WTC11 (cell line): Measurements from ENCODE around the gene CSRNP3. TPM values are rescaled to one million over a fixed set of nuclear protein-coding genes. Genes with fewer than 3 reads are reported as not detected.

Experiments used
- ATAC-seq: fragments of 200-7000 bp; cut with Tn5 transposase; 2 replicates; pipeline ENCODE4 v1.10.0; 2021; ENCODE audit warnings: mild to moderate bottlenecking, moderate library complexity
- CTCF ChIA-PET: fragments of 300-600 bp; sonication (Branson Sonifier 250); formaldehyde crosslinking; loops from one replicate; lab custom pipeline; 2021; ENCODE audit warnings: antibody characterized with exemption; lab: Charles Lee
- POLR2A ChIA-PET: fragments of 350-600 bp; sonication (Branson Sonifier 250); formaldehyde crosslinking; loops from one replicate; lab custom pipeline; 2021; ENCODE audit warnings: antibody characterized with exemption; lab: Charles Lee
- DNase-seq: peaks from one replicate; pipeline ENCODE4 v3.0.0; 2021; ENCODE audit warnings: low spot score
- H3K27ac Mint-ChIP-seq: 2 replicates; pipeline ENCODE4 v1.8.0; 2021; ENCODE audit warnings: mixed read lengths
- H3K27me3 Mint-ChIP-seq: 2 replicates; pipeline ENCODE4 v1.8.0; 2021; ENCODE audit warnings: low read depth, mild to moderate bottlenecking, moderate library complexity, mixed read lengths
- H3K36me3 Mint-ChIP-seq: 2 replicates; pipeline ENCODE4 v1.8.0; 2021; ENCODE audit warnings: mixed read lengths
- H3K4me1 Mint-ChIP-seq: 2 replicates; pipeline ENCODE4 v1.8.0; 2022; ENCODE audit warnings: mixed read lengths
- H3K4me3 Mint-ChIP-seq: 2 replicates; pipeline ENCODE4 v1.8.0; 2021; ENCODE audit warnings: mild to moderate bottlenecking, moderate library complexity, mixed read lengths
- H3K9me3 Mint-ChIP-seq: 2 replicates; pipeline ENCODE4 v1.8.0; 2021; ENCODE audit warnings: mixed read lengths
- CREB1 ChIP-seq: sonication (generic); formaldehyde crosslinking; IDR thresholded peaks from 2 replicates; pipeline ENCODE4 v1.8.0; 2023; ENCODE audit warnings: mild to moderate bottlenecking, missing genetic modification reagents
- CREM ChIP-seq: sonication (generic); formaldehyde crosslinking; IDR thresholded peaks from 2 replicates; pipeline ENCODE4 v1.8.1; 2022; ENCODE audit warnings: mild to moderate bottlenecking, missing genetic modification reagents, moderate library complexity
- HMGA2 ChIP-seq: fragments of 250-450 bp; sonication (Bioruptor Pico); IDR thresholded peaks from 2 replicates; pipeline ENCODE4 v1.4.0; 2021; ENCODE audit warnings: mild to moderate bottlenecking, moderate library complexity
- JAZF1 ChIP-seq: fragments of 250-450 bp; sonication (Bioruptor Pico); IDR thresholded peaks from 2 replicates; pipeline ENCODE4 v1.9.0; 2021; ENCODE audit warnings: moderate library complexity, mild to moderate bottlenecking, inconsistent platforms
- NR1H2 ChIP-seq: sonication (generic); formaldehyde crosslinking; IDR thresholded peaks from 2 replicates; pipeline ENCODE4 v1.9.0; 2021; ENCODE audit warnings: mild to moderate bottlenecking, moderate library complexity, missing genetic modification reagents
- NR2C2 ChIP-seq: sonication (generic); formaldehyde crosslinking; IDR thresholded peaks from 2 replicates; pipeline ENCODE4 v1.8.0; 2022; ENCODE audit warnings: mild to moderate bottlenecking, missing genetic modification reagents
- NR3C1 ChIP-seq: sonication (generic); formaldehyde crosslinking; conservative IDR thresholded peaks from 2 replicates; pipeline ENCODE4 v1.8.1; 2023; ENCODE audit warnings: low read depth, mild to moderate bottlenecking, missing genetic modification reagents
- RORB ChIP-seq: fragments of 250-450 bp; sonication (Bioruptor Pico); IDR thresholded peaks from 2 replicates; pipeline ENCODE4 v1.9.0; 2021; ENCODE audit warnings: mild to moderate bottlenecking
- TP53 ChIP-seq: sonication (generic); formaldehyde crosslinking; IDR thresholded peaks from 2 replicates; pipeline ENCODE4 v1.8.1; 2023; ENCODE audit warnings: mild to moderate bottlenecking, missing genetic modification reagents
- ZBTB21 ChIP-seq: sonication (generic); formaldehyde crosslinking; IDR thresholded peaks from 2 replicates; pipeline ENCODE4 v1.8.1; 2023; ENCODE audit warnings: mild to moderate bottlenecking, missing genetic modification reagents, borderline replicate concordance
- ZNF219 ChIP-seq: sonication (generic); formaldehyde crosslinking; IDR thresholded peaks from 2 replicates; pipeline ENCODE4 v1.8.0; 2023; ENCODE audit warnings: missing genetic modification reagents, mild to moderate bottlenecking, borderline replicate concordance
- total RNA-seq: library from RNA; stranded (reverse); gene quantifications from 3 replicates; pipeline ENCODE4 v1.2.3, GENCODE V29; 2021
- TF ChIP-seq, protein P1 (sequence below): sonication (generic); formaldehyde crosslinking; IDR thresholded peaks from 2 replicates; pipeline ENCODE4 v1.8.1; 2023; ENCODE audit warnings: mild to moderate bottlenecking, missing genetic modification reagents
- TF ChIP-seq, protein P2 (sequence below): fragments of 250-450 bp; sonication (Bioruptor Pico); IDR thresholded peaks from 2 replicates; pipeline ENCODE4 v2.1.2; 2022; ENCODE audit warnings: mild to moderate bottlenecking, moderate library complexity
- TF ChIP-seq, protein P3 (sequence below): sonication (generic); formaldehyde crosslinking; IDR thresholded peaks from 2 replicates; pipeline ENCODE4 v1.8.1; 2022; ENCODE audit warnings: missing genetic modification reagents, borderline replicate concordance
- TF ChIP-seq, protein P4 (sequence below): sonication (generic); formaldehyde crosslinking; IDR thresholded peaks from 2 replicates; pipeline ENCODE4 v1.8.1; 2023; ENCODE audit warnings: mild to moderate bottlenecking, missing genetic modification reagents, moderate library complexity
- TF ChIP-seq, protein P5 (sequence below): fragments of 250-450 bp; sonication (Bioruptor Pico); IDR thresholded peaks from 2 replicates; pipeline ENCODE4 v1.9.0; 2021; ENCODE audit warnings: mild to moderate bottlenecking
- TF ChIP-seq, protein P6 (sequence below): fragments of 200-600 bp; IDR thresholded peaks from 2 replicates; pipeline ENCODE4 v1.8.0; 2022; ENCODE audit warnings: antibody characterized with exemption
- TF ChIP-seq, protein P7 (sequence below): sonication (generic); formaldehyde crosslinking; IDR thresholded peaks from 2 replicates; pipeline ENCODE4 v1.8.0; 2022; ENCODE audit warnings: mild to moderate bottlenecking, missing genetic modification reagents
- TF ChIP-seq, protein P8 (sequence below): sonication (generic); formaldehyde crosslinking; IDR thresholded peaks from 2 replicates; pipeline ENCODE4 v1.8.0; 2023; ENCODE audit warnings: missing genetic modification reagents, mild to moderate bottlenecking, borderline replicate concordance
- TF ChIP-seq, protein P9 (sequence below): fragments of 250-450 bp; sonication (Bioruptor Pico); conservative IDR thresholded peaks from 2 replicates; pipeline ENCODE4 v1.9.0; 2021; ENCODE audit warnings: mild to moderate bottlenecking

CSRNP3 gene
- total RNA-seq, 1 experiment from 2014 or later = 7.3 TPM

DNA sequence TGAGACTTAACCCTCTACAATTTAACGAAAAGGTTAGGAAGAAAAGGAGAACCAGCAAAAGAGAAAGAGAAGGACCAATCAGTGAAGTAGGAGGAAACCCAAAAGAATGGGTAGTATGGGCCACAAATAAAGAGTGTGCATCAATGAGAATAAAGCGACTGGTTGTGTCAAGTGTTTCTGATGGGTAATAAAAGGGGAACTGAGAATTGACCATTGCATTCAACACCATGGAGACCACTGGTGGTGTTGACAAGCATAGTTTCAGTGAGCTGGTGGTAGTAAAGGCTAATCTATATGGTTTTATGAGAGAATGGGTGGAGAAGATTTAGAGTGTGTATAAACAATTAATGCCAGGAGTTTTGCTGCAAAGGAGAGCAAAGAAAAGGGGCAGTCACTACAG is 75.4 kb downstream of the CSRNP3 start (continued):
- TF ChIP-seq, protein P1, sequence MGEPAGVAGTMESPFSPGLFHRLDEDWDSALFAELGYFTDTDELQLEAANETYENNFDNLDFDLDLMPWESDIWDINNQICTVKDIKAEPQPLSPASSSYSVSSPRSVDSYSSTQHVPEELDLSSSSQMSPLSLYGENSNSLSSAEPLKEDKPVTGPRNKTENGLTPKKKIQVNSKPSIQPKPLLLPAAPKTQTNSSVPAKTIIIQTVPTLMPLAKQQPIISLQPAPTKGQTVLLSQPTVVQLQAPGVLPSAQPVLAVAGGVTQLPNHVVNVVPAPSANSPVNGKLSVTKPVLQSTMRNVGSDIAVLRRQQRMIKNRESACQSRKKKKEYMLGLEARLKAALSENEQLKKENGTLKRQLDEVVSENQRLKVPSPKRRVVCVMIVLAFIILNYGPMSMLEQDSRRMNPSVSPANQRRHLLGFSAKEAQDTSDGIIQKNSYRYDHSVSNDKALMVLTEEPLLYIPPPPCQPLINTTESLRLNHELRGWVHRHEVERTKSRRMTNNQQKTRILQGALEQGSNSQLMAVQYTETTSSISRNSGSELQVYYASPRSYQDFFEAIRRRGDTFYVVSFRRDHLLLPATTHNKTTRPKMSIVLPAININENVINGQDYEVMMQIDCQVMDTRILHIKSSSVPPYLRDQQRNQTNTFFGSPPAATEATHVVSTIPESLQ = no peak
- TF ChIP-seq NR1H2 (CRISPR knock-in tag) (no peak), HMGA2 (CRISPR knock-in tag) (no peak), ZBTB21 (no peak)
- TF ChIP-seq, protein P2, sequence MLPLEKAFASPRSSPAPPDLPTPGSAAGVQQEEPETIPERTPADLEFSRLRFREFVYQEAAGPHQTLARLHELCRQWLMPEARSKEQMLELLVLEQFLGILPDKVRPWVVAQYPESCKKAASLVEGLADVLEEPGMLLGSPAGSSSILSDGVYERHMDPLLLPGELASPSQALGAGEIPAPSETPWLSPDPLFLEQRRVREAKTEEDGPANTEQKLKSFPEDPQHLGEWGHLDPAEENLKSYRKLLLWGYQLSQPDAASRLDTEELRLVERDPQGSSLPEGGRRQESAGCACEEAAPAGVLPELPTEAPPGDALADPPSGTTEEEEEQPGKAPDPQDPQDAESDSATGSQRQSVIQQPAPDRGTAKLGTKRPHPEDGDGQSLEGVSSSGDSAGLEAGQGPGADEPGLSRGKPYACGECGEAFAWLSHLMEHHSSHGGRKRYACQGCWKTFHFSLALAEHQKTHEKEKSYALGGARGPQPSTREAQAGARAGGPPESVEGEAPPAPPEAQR = no peak
- TF ChIP-seq, protein P3, sequence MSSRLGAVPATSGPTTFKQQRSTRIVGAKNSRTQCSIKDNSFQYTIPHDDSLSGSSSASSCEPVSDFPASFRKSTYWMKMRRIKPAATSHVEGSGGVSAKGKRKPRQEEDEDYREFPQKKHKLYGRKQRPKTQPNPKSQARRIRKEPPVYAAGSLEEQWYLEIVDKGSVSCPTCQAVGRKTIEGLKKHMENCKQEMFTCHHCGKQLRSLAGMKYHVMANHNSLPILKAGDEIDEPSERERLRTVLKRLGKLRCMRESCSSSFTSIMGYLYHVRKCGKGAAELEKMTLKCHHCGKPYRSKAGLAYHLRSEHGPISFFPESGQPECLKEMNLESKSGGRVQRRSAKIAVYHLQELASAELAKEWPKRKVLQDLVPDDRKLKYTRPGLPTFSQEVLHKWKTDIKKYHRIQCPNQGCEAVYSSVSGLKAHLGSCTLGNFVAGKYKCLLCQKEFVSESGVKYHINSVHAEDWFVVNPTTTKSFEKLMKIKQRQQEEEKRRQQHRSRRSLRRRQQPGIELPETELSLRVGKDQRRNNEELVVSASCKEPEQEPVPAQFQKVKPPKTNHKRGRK (CRISPR knock-in tag) = no peak
- TF ChIP-seq, protein P4, sequence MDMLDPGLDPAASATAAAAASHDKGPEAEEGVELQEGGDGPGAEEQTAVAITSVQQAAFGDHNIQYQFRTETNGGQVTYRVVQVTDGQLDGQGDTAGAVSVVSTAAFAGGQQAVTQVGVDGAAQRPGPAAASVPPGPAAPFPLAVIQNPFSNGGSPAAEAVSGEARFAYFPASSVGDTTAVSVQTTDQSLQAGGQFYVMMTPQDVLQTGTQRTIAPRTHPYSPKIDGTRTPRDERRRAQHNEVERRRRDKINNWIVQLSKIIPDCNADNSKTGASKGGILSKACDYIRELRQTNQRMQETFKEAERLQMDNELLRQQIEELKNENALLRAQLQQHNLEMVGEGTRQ (CRISPR knock-in tag) = no peak

DNA sequence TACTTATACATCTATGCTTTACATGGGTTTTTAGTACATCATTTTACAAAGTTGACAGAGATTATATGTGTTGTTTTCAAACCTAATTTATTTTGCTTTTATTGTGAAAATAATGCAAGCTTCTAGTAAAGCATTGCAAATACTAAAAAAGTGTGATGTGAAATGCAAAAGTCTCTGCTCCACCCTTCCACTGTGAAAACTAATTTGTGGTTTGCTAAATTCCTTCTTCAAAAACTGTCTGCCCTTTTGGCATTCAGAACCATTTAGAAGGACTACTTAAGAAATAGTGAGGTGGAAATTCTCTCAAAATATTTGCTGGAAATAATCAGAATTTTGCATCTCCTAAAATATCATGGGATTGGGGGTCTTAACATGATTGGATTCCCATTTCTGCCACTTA is 78.4 kb downstream of the CSRNP3 start:
- no peaks in the 10 kb centered on the region for H3K36me3 Mint-ChIP-seq
- H3K9me3 Mint-ChIP-seq = no peaks in the 10 kb centered on the region
- H3K27me3 Mint-ChIP-seq = no peaks in the 10 kb centered on the region
- ATAC-seq = no peak
- H3K27ac Mint-ChIP-seq = no peak overlapping the region
- DNase-seq = no peak
- CTCF ChIA-PET = no interaction called here
- H3K4me3 Mint-ChIP-seq = no peak overlapping the region
- POLR2A ChIA-PET = no interaction called here
- H3K4me1 Mint-ChIP-seq = peaks cover 24% of the 10 kb centered on the region
- no peak for TF ChIP-seq RORB (CRISPR knock-in tag)
- no peak for TF ChIP-seq ZNF219 (CRISPR knock-in tag)
- TF ChIP-seq, protein P5, sequence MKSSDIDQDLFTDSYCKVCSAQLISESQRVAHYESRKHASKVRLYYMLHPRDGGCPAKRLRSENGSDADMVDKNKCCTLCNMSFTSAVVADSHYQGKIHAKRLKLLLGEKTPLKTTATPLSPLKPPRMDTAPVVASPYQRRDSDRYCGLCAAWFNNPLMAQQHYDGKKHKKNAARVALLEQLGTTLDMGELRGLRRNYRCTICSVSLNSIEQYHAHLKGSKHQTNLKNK = no peak
- no peak for TF ChIP-seq CREB1 (CRISPR knock-in tag)
- TF ChIP-seq, protein P2 = no peak
- TF ChIP-seq, protein P6, sequence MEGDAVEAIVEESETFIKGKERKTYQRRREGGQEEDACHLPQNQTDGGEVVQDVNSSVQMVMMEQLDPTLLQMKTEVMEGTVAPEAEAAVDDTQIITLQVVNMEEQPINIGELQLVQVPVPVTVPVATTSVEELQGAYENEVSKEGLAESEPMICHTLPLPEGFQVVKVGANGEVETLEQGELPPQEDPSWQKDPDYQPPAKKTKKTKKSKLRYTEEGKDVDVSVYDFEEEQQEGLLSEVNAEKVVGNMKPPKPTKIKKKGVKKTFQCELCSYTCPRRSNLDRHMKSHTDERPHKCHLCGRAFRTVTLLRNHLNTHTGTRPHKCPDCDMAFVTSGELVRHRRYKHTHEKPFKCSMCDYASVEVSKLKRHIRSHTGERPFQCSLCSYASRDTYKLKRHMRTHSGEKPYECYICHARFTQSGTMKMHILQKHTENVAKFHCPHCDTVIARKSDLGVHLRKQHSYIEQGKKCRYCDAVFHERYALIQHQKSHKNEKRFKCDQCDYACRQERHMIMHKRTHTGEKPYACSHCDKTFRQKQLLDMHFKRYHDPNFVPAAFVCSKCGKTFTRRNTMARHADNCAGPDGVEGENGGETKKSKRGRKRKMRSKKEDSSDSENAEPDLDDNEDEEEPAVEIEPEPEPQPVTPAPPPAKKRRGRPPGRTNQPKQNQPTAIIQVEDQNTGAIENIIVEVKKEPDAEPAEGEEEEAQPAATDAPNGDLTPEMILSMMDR = no peak
- TF ChIP-seq, protein P7, sequence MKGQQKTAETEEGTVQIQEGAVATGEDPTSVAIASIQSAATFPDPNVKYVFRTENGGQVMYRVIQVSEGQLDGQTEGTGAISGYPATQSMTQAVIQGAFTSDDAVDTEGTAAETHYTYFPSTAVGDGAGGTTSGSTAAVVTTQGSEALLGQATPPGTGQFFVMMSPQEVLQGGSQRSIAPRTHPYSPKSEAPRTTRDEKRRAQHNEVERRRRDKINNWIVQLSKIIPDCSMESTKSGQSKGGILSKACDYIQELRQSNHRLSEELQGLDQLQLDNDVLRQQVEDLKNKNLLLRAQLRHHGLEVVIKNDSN (CRISPR knock-in tag) = no peak
- no peak for TF ChIP-seq TP53 (CRISPR knock-in tag)
- TF ChIP-seq, protein P8, sequence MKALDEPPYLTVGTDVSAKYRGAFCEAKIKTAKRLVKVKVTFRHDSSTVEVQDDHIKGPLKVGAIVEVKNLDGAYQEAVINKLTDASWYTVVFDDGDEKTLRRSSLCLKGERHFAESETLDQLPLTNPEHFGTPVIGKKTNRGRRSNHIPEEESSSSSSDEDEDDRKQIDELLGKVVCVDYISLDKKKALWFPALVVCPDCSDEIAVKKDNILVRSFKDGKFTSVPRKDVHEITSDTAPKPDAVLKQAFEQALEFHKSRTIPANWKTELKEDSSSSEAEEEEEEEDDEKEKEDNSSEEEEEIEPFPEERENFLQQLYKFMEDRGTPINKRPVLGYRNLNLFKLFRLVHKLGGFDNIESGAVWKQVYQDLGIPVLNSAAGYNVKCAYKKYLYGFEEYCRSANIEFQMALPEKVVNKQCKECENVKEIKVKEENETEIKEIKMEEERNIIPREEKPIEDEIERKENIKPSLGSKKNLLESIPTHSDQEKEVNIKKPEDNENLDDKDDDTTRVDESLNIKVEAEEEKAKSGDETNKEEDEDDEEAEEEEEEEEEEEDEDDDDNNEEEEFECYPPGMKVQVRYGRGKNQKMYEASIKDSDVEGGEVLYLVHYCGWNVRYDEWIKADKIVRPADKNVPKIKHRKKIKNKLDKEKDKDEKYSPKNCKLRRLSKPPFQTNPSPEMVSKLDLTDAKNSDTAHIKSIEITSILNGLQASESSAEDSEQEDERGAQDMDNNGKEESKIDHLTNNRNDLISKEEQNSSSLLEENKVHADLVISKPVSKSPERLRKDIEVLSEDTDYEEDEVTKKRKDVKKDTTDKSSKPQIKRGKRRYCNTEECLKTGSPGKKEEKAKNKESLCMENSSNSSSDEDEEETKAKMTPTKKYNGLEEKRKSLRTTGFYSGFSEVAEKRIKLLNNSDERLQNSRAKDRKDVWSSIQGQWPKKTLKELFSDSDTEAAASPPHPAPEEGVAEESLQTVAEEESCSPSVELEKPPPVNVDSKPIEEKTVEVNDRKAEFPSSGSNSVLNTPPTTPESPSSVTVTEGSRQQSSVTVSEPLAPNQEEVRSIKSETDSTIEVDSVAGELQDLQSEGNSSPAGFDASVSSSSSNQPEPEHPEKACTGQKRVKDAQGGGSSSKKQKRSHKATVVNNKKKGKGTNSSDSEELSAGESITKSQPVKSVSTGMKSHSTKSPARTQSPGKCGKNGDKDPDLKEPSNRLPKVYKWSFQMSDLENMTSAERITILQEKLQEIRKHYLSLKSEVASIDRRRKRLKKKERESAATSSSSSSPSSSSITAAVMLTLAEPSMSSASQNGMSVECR (CRISPR knock-in tag) = no peak
- no peak for TF ChIP-seq CREM (CRISPR knock-in tag)
- no peak for TF ChIP-seq NR2C2 (CRISPR knock-in tag)
- TF ChIP-seq, protein P9, sequence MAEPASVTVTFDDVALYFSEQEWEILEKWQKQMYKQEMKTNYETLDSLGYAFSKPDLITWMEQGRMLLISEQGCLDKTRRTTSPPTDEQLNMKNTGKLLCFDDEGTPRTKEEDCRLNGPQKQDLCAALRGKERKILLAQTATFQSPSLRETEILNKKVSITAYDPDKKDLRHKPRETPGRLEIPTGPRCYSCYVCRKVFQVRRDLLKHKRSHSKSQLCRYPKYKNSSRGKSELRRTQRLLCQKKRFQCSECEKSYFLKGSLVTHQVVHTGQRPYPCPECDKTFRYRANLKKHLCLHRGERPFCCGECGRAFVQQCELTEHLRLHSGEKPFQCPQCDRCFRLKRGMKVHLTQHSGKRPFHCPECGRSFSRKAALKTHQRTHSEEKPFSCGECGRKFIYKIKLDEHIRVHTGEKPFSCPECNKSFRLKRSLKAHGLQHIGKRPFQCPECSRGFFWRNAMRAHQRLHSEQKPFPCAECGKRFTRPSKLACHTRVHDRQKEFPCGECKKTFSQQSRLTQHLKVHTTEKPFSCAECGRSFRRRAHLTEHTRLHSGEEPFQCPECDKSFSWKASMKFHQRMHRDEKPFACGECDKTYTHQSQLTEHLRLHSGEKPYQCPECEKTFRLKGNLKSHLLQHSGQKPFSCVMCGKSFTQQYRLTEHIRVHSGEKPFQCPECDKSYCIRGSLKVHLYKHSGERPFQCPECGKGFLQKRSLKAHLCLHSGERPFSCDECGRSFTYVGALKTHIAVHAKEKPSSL (CRISPR knock-in tag) = no peak
- TF ChIP-seq JAZF1 = no peak
- no peak for TF ChIP-seq NR3C1 (CRISPR knock-in tag)
